GM19023 (cell line): ENCODE results near the gene MYMK.

Experiments
- ATAC-seq: cut with Tn5 transposase; IDR thresholded peaks from one replicate; pipeline ENCODE4 v1.9.1; 2021; ENCODE audit warnings: mild to moderate bottlenecking, moderate library complexity; ENCODE audit not compliant: unreplicated experiment

MYMK gene

GRCh38 chr9:133558191-133559126 is 33.7 kb upstream of the MYMK start:
- ATAC-seq = peak; percentile 57

GRCh38 chr9:133557581-133557980 is 32.8 kb upstream of the MYMK start:
- ATAC-seq = no peak

GRCh38 chr9:133556354-133556753 is 31.6 kb upstream of the MYMK start:
- no peak for ATAC-seq

GRCh38 chr9:133554729-133555128 is 30.0 kb upstream of the MYMK start:
- no peak for ATAC-seq

- no peak for ATAC-seq
Measured at GRCh38 chr9:133553973-133554713, 29.4 kb upstream of the MYMK start.

GRCh38 chr9:133553123-133553522 is 28.4 kb upstream of the MYMK start:
- ATAC-seq = no peak

- ATAC-seq = no peak
Measured at GRCh38 chr9:133552236-133552635, 27.5 kb upstream of the MYMK start.

- no peak for ATAC-seq
Measured at GRCh38 chr9:133551446-133551845, 26.7 kb upstream of the MYMK start.

- ATAC-seq = no peak
Measured at GRCh38 chr9:133547116-133547515, 22.4 kb upstream of the MYMK start.

- ATAC-seq = no peak
Measured at GRCh38 chr9:133546287-133546680, 21.5 kb upstream of the MYMK start.

- no peak for ATAC-seq
Measured at GRCh38 chr9:133545494-133546286, 20.9 kb upstream of the MYMK start.

GRCh38 chr9:133543772-133544467 is 19.2 kb upstream of the MYMK start:
- ATAC-seq = no peak

GRCh38 chr9:133542002-133542401 is 17.2 kb upstream of the MYMK start:
- ATAC-seq = no peak

GRCh38 chr9:133540698-133541025 is 15.9 kb upstream of the MYMK start:
- no peak for ATAC-seq

- ATAC-seq = no peak
Measured at GRCh38 chr9:133539991-133540697, 15.4 kb upstream of the MYMK start.

- no peak for ATAC-seq
Measured at GRCh38 chr9:133538851-133539833, 14.4 kb upstream of the MYMK start.

GRCh38 chr9:133538176-133538575 is 13.4 kb upstream of the MYMK start:
- ATAC-seq = no peak

- ATAC-seq = no peak
Measured at GRCh38 chr9:133537257-133537656, 12.5 kb upstream of the MYMK start.

- no peak for ATAC-seq
Measured at GRCh38 chr9:133536536-133536935, 11.8 kb upstream of the MYMK start.
